Adipose tissue (tissue), 3 donors: ENCODE data around the gene CYP2S1. TPM values are rescaled to one million over a fixed set of nuclear protein-coding genes. Genes with fewer than 3 reads are reported as not detected.

Experiments used
- H3K27ac ChIP-seq: one replicate; pipeline ENCODE4 v1.5.1; 2013; ENCODE audit warnings: low read depth, low read length
- WGBS, 3 donors: extraction: QIAGEN DNeasy Blood & Tissue Kit; methylation state at CpG; one replicate each; pipeline ENCODE4 v1.1.7; 2013; 5-methylcytosine and 5-hydroxymethylcytosine counted together
- polyA plus RNA-seq, 3 donors: library from polyadenylated mRNA; stranded (reverse); fragments of 200-250 nt; gene quantifications; one replicate each; pipeline ENCODE4 v1.2.3, GENCODE V29; 2013
- donor health status: healthy with polysubstance abuse.
- donor health status: Bipolar disorder and iron deficiency.
- donor health status: healthy.

Gene CYP2S1
- polyA plus RNA-seq, 3 donors, result 0.30 to 5.1 (median 0.67) TPM

DNA sequence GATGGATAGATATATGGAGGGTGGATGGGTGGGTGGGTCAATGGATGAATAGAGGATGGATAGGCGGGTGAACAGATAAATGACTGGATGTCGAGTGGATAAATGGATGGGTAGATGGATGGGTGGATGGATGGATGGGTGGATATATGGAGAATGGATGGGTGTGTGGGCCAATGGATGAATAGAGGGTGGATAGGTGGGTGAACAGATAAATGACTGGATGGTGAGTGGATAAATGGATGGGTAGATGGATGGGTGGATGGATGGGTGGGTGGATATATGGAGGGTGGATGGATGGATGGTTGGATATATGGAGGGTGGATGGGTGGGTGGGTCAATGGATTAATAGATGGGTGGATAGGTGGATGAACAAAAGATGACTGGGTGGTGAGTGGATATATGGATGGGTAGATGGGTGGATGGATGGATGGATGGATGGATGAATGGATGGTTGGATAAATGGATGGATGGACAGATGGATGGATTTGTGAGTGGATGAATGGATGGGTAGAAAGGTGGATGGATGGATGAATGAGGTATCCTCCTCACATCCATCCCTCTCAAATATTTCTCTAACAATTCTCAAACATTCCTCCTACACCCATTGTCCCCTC is 47.0 kb downstream of the CYP2S1 start:
- WGBS, 3 donors, result 79 to 94% (median 92%) methylated on average over 2 of the region's 2 CpGs
- H3K27ac ChIP-seq, result no peak overlapping the region

DNA sequence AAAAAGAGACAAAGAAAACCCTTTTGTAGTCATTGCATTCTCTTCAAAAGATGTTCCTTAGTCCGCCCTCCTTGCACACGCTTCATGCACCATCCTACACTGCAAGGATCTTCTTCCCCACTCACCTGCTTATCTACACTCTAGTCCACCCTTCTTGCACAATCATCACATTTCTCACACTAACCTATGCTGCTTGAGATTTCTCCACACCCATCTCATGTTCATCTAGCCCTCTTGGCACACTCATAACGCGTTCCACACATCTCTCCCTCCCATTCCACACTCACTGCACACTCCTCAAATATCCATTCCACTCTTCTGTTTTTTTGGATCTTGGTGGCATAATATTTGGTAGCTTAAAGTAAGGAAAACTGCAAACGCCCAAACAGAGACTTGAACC is 48.8 kb downstream of the CYP2S1 start:
- WGBS, 3 donors, result 74 to 87% (median 85%) methylated on average over 5 of the region's 5 CpGs
- no peak overlapping the region for H3K27ac ChIP-seq

DNA sequence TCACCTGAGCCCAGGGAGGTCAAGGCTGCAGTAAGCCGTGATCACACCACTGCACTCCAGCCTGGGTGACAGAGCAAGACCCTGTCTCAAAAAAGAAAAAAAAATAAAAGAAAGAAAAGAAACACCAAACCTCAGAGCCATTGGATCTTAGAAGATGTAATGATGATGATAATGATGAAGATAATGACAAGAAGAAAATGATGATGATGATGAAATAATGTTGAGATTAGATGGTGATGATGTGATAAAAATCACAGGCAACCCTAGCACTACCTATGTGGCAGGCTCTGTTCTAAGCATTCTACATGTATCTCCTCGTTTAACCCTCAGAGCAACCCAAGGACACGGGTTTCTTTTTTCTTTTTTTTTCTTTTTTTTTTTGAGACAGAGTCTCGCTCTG is 51.1 kb downstream of the CYP2S1 start:
- H3K27ac ChIP-seq, result no peak overlapping the region
- WGBS, 3 donors, result 62 to 90% (median 84%) methylated on average over 4 of the region's 4 CpGs

DNA sequence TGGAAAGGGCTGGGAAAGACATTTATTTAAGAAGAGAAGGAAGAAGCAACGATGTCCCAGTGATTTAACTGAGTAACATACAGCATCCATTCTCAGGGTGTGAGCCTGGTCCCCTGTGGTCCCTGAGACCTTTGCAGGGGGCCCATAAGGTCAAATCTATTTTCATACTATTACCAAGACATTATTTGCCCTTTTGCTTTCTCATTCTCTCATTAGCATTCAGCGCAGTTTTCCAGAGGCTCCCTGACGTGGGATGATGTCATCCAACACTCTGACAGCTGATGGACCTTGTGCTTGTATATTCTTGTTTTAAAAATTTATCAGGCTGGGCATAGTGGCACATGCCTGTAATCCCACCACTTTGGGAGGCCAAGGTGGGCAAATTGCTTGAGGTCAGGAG is 52.8 kb downstream of the CYP2S1 start:
- no peak overlapping the region for H3K27ac ChIP-seq
- 69 to 80% (median 77%) methylated on average over 3 of the region's 3 CpGs for WGBS, 3 donors

DNA sequence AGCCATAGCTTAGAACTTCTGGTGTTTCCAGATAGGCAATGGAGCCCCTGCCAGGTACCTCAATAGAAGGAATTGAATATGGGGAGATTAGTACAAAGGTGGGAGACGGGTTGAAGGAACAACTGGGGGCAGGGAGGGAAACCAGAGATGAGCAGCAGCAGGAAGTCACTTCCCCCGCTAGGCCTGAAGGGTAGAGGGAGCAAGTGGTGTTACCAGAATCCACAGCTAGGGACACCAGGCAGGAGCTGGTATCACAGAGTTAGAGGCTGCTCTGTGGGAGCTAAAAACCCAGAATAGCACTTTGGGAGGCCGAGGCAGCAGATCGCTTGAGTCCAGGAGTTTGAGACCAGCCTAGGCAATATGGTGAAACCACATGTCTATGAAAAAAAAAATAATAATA is 55.9 kb downstream of the CYP2S1 start:
- H3K27ac ChIP-seq, result no peak overlapping the region
- WGBS, 3 donors, result 87 to 94% (median 89%) methylated on average over 4 of the region's 4 CpGs

DNA sequence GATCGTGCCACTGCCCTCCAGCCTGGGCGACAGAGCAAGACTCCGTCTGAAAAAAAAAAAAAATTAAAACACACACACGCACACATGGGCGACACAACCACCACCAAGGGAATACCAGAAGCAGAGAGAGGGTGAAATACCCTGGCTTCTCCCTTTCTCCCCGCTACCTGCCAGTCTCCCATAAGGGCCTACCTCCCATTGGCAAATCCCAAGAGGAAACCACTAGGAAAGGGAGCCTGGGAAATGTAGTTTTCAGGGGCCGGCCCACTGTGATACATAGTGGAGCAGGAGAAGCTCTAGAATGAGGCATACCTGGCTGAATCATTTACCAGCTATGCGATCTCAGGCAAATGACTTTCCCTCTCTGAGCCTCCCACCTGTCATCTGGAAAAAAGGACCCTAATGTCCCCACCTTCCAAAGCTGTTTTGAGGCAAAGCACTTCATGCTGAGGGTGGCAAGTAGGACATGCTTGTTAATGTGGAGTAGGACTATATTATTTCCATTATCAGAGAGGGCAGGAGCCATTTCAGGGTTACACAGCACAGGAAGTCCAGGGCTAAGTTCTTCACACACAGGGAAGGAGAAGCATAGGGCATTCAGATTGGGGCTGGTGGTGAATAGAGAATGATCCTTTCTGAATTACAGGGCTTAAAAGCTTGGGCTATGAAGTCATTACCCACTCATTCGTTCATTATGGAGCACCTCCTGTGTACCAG is 56.8 kb downstream of the CYP2S1 start:
- 85 to 97% (median 87%) methylated on average over 9 of the region's 9 CpGs for WGBS, 3 donors
- no peak overlapping the region for H3K27ac ChIP-seq

DNA sequence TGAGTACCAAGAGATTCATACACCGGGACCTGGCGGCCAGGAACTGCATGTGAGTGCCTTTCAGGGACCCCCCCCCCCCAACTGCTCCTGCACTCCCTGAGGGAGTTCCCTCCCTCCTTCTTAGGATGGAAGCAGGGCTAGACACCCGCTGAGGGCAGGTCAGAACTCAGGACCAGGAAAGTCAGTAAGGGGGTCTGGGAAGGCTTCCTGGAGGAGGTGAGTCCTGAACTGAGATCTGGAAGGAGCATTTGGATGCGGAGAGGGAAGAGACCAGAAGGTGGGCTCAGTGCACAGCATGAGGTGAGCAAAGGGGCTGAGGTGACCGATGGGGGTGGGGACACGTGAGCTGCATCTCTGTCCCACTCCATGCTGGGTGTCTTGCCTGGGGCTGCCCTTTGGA is 60.6 kb downstream of the CYP2S1 start:
- H3K27ac ChIP-seq, result no peak overlapping the region
- 87 to 98% (median 93%) methylated on average over 6 of the region's 6 CpGs for WGBS, 3 donors

DNA sequence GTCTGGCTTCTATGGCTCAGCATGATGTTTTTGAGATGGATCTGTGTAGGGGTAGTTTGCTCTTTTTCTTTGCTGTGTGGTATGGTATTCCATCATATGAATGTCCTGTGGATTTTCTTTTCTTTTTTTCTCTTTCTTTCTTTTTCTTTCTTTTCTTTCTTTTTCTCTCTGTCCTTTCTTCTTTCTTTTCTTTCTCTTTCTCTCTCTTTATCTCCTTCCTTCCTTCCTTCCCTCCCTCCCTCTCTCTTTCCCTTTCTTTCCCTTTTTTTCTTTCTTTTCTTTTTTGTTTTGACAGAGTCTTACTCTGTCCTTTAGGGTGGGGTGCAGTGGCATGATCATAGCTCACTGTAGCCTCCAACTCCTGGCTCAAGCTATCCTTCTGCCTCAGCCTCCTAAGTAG is 62.2 kb downstream of the CYP2S1 start:
- H3K27ac ChIP-seq, result no peak overlapping the region

Other genes starting within 250 kb of the CYP2S1 start
- gene CYP2B6, start 201.9 kb upstream of the CYP2S1 start, polyA plus RNA-seq, result not detected
- not detected for gene CYP2A13, start 104.8 kb upstream of the CYP2S1 start, polyA plus RNA-seq
- not detected for gene CYP2F1, start 78.8 kb upstream of the CYP2S1 start, polyA plus RNA-seq
- 10 to 100 TPM in 2 of 3 donors, 1 to 10 TPM in 1; 2.5 to 26.0 (median 24.0) TPM for gene AXL, start 26.0 kb downstream of the CYP2S1 start, polyA plus RNA-seq
- gene HNRNPUL1, start 71.2 kb downstream of the CYP2S1 start, polyA plus RNA-seq, result 100 to 1,000 TPM in 1 of 3 donors, 10 to 100 TPM in 2; 47.6 to 129 (median 87.1) TPM
- gene CCDC97, start 117.0 kb downstream of the CYP2S1 start, polyA plus RNA-seq, result 10 to 100 TPM; 10.3 to 17.0 (median 15.3) TPM
- 10 to 100 TPM in 2 of 3 donors, 1 to 10 TPM in 1; 5.6 to 25.9 (median 24.0) TPM for gene TGFB1, start 160.7 kb downstream of the CYP2S1 start, polyA plus RNA-seq
- 1 to 10 TPM; 6.1 to 9.4 (median 6.4) TPM for gene B9D2, start 170.9 kb downstream of the CYP2S1 start, polyA plus RNA-seq
- gene TMEM91, start 183.3 kb downstream of the CYP2S1 start, polyA plus RNA-seq, result 10 to 100 TPM; 10.2 to 24.2 (median 12.2) TPM
- 10 to 100 TPM; 18.4 to 40.2 (median 33.1) TPM for gene EXOSC5, start 204.1 kb downstream of the CYP2S1 start, polyA plus RNA-seq
- gene BCKDHA, start 204.6 kb downstream of the CYP2S1 start, polyA plus RNA-seq, result 10 to 100 TPM; 42.6 to 61.2 (median 49.3) TPM
- 1 to 10 TPM in 2 of 3 donors, under 1 TPM in 1; 0.89 to 2.0 (median 1.6) TPM for gene B3GNT8, start 234.2 kb downstream of the CYP2S1 start, polyA plus RNA-seq
- 10 to 100 TPM; 28.4 to 45.2 (median 35.3) TPM for gene DMAC2, start 246.7 kb downstream of the CYP2S1 start, polyA plus RNA-seq
- not detected for gene ERICH4, start 249.9 kb downstream of the CYP2S1 start, polyA plus RNA-seq